Measurements from ENCODE around the gene QSOX2. TPM values are rescaled to one million over a fixed set of nuclear protein-coding genes. Genes with fewer than 3 reads are reported as not detected.

The QSOX2 gene
- total and polyA plus RNA-seq, 4 donors: 4.9 to 12.2 (median 10.3) TPM

DNA sequence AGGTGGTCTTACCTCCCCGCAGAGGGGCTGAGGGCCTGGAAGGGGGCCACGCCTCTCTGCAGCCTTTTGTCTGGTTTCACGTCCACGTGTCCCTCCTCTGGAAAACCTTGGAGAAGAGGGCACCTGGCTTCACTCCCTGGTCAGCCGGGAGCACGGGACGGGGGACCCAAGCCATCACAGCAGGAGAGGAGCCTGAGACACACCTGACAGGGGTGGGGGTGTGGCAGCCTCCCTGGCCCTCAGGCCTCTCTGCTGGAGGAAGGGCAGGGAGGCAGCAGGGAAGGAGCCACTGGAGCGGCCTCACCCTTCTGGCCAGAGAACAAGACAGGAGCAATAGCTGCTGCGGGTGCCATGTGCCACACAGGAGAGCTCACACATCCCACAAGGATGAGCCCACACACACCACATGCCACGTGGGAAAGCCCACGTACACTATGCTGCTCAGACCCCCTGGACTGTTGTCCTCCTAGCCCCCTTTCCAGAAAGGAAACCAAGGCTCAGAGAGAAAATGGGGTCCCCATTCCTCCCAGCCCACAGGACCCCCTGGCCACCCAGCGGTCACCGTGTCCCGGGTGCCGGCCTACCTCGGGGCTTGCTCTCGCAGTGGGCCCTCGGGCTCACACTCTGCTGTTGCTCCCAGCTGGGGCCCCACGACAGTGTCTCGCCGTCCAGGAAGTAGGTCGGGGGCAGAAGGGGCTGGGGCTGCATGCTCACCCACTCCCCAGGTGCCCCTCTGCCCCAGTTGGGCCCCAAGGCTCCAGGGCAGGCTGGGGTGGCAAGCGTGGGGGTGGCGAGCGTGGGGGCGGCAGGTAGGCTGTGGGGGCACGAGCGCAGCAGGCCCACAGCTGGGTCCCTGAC, 40.1 kb upstream of the QSOX2 start:
- no peak overlapping the region for H3K9ac ChIP-seq (ENCODE audit: insufficient read depth in 1 of 2, low read length in 2 of 2)
- peaks cover 0 to 4% (median 0%) of the 10 kb centered on the region in 5 donors for H3K4me1 ChIP-seq (ENCODE audit: control insufficient read depth in 5 of 5, insufficient read depth in 5 of 5, low read length in 5 of 5)
- H3K36me3 ChIP-seq (ENCODE audit: control insufficient read depth in 4 of 4, insufficient read depth in 4 of 4, low read length in 4 of 4): no peaks in the 10 kb centered on the region
- H3K27me3 ChIP-seq (ENCODE audit: control insufficient read depth in 3 of 3, insufficient read depth in 3 of 3, low read length in 2 of 3): peaks cover 0 to 6% (median 0%) of the 10 kb centered on the region in 3 donors
- TF ChIP-seq, protein P1, sequence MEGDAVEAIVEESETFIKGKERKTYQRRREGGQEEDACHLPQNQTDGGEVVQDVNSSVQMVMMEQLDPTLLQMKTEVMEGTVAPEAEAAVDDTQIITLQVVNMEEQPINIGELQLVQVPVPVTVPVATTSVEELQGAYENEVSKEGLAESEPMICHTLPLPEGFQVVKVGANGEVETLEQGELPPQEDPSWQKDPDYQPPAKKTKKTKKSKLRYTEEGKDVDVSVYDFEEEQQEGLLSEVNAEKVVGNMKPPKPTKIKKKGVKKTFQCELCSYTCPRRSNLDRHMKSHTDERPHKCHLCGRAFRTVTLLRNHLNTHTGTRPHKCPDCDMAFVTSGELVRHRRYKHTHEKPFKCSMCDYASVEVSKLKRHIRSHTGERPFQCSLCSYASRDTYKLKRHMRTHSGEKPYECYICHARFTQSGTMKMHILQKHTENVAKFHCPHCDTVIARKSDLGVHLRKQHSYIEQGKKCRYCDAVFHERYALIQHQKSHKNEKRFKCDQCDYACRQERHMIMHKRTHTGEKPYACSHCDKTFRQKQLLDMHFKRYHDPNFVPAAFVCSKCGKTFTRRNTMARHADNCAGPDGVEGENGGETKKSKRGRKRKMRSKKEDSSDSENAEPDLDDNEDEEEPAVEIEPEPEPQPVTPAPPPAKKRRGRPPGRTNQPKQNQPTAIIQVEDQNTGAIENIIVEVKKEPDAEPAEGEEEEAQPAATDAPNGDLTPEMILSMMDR (IDR thresholded peaks at IDR 0.05; ENCODE audit: control extremely low read depth, extremely low read depth): no peak
- DNase-seq (no peak), ATAC-seq (ENCODE audit: insufficient read depth, low FRiP score) (no peak)
- H3K27ac ChIP-seq (ENCODE audit: low read depth in 1 of 2, low read length in 1 of 2): no peak overlapping the region
- H3K4me3 ChIP-seq: no peak overlapping the region
- H3K9me3 ChIP-seq (ENCODE audit: control insufficient read depth in 4 of 4, insufficient read depth in 3 of 4, low read length in 3 of 4): peaks cover 0 to 4% (median 0%) of the 10 kb centered on the region in 4 donors
- 79 to 87% methylated on average over 26 to 28 of the region's 28 CpGs for WGBS, 2 donors

DNA sequence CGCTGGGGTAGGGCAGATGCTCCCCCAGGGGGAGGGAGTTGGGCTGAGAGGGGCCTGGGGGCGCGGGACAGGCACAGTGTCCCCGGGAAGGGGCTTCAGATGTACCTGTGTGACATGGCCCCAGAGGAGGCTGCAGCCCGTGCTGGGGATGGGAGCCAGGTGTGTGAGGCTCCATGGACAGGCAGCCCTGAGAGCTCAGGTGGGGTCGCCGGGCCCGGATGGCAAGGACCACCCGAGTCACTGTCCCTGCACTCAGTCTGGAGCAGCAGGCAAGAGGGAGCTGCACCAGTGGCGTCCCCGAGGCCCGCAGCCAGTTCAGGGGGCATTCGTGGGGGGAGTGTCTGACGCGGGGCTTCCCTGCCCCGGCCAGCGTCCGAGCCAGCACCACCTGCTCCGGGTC, 39.3 kb upstream of the QSOX2 start:
- ATAC-seq (ENCODE audit: insufficient read depth, low FRiP score) (no peak), DNase-seq (no peak)
- Histone ChIP-seq H3K27me3 (ENCODE audit: control insufficient read depth in 3 of 3, insufficient read depth in 3 of 3, low read length in 2 of 3) (peaks cover 0 to 6% (median 0%) of the 10 kb centered on the region in 3 donors), H3K36me3 (ENCODE audit: control insufficient read depth in 4 of 4, insufficient read depth in 4 of 4, low read length in 4 of 4) (no peaks in the 10 kb centered on the region), H3K9me3 (ENCODE audit: control insufficient read depth in 4 of 4, insufficient read depth in 3 of 4, low read length in 3 of 4) (peaks cover 0 to 4% (median 0%) of the 10 kb centered on the region in 4 donors), H3K27ac (ENCODE audit: low read depth in 1 of 2, low read length in 1 of 2) (no peak overlapping the region), H3K9ac (ENCODE audit: insufficient read depth in 1 of 2, low read length in 2 of 2) (no peak overlapping the region), H3K4me3 (no peak overlapping the region), H3K4me1 (ENCODE audit: control insufficient read depth in 5 of 5, insufficient read depth in 5 of 5, low read length in 5 of 5) (peaks cover 0 to 4% (median 0%) of the 10 kb centered on the region in 5 donors)
- TF ChIP-seq, protein P1 (IDR thresholded peaks at IDR 0.05; ENCODE audit: control extremely low read depth, extremely low read depth): no peak
- WGBS, 2 donors: 86 to 93% methylated on average over 19 of the region's 19 CpGs

DNA sequence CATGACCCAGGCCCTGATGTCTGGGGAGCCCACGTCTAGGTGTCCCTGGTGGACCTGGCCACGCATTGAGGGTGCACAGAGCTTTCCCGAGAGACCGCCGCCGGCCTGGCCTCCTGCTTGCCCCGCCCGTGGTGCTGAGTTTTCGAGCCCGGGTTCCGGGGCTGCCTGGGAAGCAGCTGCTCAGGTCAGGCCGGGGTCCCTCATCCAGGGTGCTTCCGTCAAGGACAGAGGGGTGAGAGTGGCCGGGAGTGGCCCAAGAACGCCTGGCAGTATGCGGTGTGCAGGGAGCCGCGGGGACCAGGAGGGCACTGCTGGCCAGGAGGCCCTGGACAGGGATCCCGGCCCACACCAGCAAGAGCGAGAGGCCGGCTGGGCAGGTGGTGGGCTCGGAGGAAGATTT, 38.7 kb upstream of the QSOX2 start:
- DNase-seq (no peak), ATAC-seq (ENCODE audit: insufficient read depth, low FRiP score) (no peak)
- WGBS, 2 donors: 72 to 83% methylated on average over 22 of the region's 22 CpGs
- H3K27me3 ChIP-seq (ENCODE audit: control insufficient read depth in 3 of 3, insufficient read depth in 3 of 3, low read length in 2 of 3): peaks cover 0 to 6% (median 0%) of the 10 kb centered on the region in 3 donors
- no peak overlapping the region for H3K27ac ChIP-seq (ENCODE audit: low read depth in 1 of 2, low read length in 1 of 2)
- peaks cover 0 to 7% (median 0%) of the 10 kb centered on the region in 4 donors for H3K9me3 ChIP-seq (ENCODE audit: control insufficient read depth in 4 of 4, insufficient read depth in 3 of 4, low read length in 3 of 4)
- TF ChIP-seq, protein P1 (IDR thresholded peaks at IDR 0.05; ENCODE audit: control extremely low read depth, extremely low read depth): no peak
- no peak overlapping the region for H3K4me3 ChIP-seq
- no peaks in the 10 kb centered on the region for H3K36me3 ChIP-seq (ENCODE audit: control insufficient read depth in 4 of 4, insufficient read depth in 4 of 4, low read length in 4 of 4)
- no peak overlapping the region for H3K9ac ChIP-seq (ENCODE audit: insufficient read depth in 1 of 2, low read length in 2 of 2)
- peaks cover 0 to 4% (median 0%) of the 10 kb centered on the region in 5 donors for H3K4me1 ChIP-seq (ENCODE audit: control insufficient read depth in 5 of 5, insufficient read depth in 5 of 5, low read length in 5 of 5)
